GM19324 (cell line): Measurements from ENCODE around the gene KMO.
A peak's percentile ranks its signal among the peaks of the same experiment; 100 is the strongest.

Source experiments
- ATAC-seq: cut with Tn5 transposase; IDR thresholded peaks from one replicate; pipeline ENCODE4 v1.9.1; 2021; ENCODE audit warnings: mild to moderate bottlenecking, moderate library complexity; ENCODE audit not compliant: unreplicated experiment, low FRiP score

Gene KMO

DNA sequence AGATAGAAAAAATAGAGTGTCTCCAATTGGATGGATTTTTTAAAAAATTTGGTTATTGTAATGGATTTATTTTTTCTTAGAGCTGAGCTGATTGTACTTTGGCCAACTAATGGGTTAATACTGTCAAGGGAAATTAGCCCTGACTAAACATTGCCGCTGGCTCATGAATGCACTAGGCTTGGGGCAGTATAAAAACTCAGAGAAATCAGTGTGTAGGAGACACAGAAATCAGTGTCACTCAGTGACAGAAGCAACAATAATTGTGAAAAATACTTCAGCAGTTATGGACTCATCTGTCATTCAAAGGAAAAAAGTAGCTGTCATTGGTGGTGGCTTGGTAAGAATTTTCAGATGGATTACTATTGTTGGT lies at the start of gene KMO:
KMO (plus strand) TSS at position 217 of the 370 bp plus-strand sequence; CDS start at position 284, 67 bp downstream.
- ATAC-seq, result peak; percentile 36

DNA sequence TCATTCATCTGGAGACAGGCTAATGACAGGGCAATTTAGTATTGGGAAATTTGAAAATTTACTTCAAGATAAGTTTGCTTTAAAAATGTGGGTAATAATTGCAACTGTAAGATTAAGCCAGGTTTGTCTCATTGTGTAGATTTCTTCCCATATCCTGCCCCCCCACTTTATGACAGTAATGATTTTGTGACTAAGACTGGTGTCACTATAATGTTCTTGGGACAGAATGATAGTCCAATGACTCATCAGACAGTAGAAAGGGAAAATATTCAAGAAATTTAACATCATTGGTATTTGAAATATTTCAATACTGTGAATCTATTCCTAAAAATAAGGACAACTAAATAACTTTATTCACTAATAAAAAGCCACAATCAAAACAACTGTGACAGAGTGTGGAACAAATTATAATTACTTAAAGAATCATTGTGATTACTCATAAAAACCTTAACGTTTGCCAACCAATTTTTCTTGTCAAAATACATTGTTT lies 49.4 kb upstream of the KMO start:
- ATAC-seq, result no peak

DNA sequence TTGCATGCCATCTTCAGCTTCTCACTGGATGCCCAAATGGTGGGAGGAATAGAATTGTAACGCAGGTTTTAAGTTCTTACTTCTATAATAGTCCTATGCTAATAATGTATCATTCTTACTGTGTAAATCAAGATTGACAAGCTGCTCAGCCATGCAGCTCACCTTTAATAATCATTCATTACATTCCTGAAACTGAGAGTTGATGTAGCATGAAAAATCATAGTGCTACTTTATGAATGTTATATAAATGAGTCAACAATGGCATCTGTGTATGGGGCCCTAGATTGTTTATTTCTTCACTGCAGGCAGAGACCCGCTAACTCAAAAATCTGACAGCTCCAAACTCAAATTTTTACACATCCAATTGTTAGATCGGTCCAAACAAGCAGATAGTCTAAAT lies 47.0 kb upstream of the KMO start:
- no peak for ATAC-seq

DNA sequence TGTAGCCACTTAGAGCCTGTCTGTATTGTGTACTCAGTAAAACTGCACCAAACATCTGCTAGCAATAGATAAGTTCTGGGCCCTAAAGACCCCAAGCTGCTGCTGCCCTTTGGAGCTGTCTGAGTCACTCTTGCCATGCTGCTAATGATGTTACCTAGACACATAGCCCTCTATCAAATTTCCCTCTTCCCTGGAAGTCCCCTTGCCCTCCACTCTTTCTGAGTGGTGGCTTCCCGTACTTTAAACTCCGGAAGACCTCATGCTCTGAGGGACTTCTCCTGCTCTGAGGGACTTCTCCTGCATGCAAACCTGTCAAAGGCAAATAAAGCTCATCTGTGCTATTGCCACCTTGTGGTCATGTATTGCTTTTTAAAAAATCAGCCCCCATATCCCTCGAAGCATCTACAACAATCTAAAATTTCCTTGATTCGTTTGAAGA lies 46.6 kb upstream of the KMO start:
- ATAC-seq, result peak; percentile 66

DNA sequence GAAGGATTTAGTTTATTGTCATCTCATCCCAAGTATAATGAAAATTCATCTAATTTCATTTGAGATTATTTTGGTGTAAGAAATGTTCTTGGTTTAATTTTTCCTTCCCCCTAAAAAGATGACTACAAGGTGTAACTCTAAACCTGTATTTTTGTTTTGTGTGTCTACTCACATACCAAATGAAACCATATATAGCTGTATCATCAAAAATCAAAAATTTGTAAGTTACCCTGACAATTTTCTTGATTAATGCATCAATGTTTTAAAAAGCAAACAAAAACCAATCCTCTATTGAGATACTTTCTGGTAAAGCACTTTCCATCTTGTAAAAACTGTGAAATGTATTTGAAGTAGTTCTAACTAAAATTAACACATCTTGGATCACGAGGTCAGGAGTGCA lies 43.4 kb upstream of the KMO start:
- ATAC-seq, result no peak

DNA sequence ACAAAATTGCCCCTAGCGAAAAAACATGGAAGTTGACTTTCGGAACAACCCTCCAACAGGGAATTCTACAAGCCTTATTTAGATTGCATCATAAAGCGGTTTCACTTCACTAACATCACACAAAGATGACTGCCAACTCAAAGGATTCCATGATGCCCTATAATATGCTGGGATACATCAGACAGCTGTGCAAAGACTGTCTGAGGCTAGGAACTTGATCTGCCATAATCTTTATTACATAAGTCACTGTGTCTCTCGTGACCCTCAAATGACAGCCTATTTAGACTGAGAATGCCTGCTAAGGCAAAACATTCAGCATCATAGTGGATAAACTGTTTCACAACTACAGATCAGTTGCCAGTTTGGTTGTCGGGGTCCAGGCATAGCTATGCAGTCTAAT lies 36.4 kb upstream of the KMO start:
- ATAC-seq, result no peak

DNA sequence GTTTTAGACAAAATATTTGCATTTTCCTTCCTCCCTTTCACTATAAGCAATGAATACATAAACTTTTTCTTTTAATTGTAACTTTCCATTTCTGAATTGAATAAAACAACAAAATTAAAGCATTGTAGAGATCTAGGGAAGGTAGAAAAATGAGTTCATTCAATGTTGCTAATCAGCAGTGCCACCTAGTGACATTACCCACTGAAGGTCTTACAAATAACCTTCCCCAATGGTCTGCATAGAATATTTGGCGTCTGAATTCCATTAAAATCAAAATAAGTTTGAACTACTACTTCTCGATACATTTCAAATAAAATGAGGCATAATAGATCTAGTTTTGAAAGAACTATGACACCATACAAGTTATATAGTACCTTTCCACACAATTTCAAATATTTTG lies 32.3 kb upstream of the KMO start:
- ATAC-seq, result no peak

DNA sequence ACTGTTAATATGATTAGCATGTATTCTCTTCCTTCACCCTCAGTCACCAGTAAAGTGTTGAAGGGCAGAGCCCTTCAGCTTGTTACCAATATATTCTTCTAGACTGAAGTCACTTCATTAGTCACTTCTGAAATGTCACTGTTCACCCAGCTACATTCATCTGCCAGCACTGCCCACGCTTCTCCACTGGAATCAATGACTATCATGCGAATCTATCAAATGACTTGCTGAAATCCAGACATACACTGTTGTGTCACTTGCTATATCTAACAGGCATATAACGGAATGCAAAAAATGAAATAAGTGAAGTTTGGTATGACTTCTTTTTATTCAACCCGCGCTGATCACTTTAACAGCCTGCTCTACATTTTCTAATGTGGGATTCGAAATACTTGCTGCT lies 28.7 kb upstream of the KMO start:
- ATAC-seq, result no peak

DNA sequence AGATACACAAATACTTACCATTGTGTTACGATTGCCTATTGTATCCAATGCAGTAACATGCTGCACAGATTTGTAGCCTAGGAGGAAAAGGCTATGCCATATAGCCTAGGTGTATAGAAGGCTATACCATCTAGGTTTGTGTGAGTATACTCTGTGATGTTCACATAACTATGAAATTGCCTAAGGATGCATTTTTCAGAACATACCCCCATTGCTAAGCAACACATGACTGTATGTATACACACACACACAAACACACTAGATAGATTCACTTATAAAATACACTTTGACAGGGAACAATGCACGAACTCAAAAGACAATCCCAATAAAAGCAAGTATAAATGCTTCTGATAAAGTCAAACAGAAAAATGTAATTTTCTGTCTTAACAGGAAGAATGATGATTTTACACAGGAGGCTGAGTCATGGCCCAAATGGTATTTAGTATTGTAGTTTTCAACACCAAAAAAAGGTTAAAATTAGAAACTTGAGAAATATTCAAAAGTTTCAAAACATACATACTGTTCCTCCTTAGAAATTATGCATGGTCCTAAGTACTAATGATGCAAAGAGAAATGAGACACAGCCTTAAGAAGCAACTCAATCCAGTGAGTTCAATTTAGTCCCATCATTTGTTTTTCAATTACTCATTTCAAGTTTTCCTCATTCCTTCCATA lies 24.9 kb upstream of the KMO start:
- no peak for ATAC-seq

DNA sequence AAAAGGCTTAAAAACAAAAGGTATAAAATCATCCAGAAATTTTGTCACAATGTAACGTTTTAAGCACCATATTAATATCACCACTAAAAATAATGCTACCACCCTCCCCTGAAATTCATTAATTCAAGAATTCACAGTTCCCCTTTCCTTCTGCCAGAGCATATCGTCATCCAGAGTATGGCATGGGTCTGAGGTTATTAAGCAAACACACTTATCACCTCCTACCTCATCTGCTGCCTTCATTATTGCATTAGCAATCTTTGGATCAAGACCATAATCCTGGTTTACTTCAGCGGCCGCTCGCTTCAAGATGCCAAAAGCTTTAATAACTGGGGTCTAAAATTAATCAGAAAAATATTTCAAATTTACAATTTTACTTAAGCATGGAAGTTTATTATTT lies 18.8 kb upstream of the KMO start:
- no peak for ATAC-seq

DNA sequence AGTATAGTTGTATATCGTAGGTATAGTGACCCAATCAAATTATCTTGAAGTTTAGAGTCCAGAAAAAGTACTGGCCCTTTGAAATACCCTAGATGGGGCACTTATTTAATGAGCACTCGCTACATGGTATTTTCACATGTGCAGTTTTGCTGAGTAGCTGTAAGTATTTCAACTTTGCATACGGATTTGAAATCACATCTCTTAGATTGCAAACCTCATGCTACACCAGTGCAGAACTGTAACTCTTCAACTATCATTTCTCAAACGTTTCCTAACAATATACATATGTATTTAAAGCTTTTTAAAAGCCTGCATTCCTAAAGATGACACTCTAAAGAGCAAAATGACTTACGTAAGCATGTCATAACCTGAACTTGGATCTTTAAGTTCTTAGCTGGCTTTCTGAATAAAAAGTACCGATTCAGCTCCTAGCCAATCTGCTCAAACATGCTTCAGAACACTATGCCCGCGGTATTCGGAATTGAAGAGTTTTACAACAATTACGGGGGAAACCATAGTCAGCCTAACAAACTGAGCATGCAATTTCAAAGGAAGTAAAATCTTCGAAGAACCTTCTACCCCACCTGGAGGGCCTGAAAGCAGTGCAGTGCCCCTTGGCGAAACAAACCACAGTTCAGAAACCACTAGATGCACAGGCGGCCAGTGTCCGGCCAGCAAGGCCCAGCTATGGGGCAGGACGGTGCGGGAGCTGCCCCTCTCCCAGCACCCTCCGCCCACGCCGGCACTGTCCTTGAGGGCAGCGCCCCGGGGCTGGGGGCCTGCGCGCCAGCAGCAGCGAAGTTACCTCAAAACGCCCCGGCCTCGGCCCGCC lies 13.5 kb upstream of the KMO start:
- ATAC-seq, result peak; percentile 31

DNA sequence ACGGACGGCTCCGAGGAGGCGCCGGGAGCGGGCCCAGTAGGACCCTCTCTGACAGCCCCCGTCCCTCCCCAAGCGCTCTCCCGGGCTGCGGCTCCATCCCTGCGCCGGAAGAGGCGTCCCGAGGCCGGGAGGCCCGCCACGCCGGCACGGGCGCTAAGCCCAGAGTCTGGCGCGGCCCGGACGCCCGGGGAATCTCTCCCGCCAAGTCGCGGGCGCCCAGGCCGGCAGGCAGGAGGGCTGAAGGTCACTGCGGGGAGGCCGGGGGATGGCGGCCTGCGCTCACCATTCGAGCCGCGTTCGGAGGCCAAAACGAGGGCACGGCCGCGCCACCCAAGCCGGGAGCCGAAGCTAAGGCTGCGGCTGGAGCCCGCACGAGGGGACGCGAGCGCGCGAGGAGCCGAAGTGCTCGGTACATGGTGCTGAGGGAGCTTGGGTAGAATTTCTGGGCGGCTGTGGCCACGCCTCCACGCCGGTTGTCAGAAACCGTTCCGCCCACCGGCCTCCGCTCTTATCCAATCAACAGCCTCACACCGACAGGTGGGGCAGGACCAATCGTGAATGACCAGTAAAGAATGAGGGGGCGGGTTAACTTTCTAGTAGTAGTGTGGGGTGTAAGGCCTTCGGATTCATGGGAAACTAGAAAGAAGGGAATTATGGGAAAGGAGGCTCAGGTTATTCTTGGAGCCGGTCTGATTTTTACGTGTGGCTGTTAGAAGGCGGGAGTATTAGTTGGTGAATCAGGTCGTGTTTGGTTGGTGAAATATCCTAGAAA lies 12.7 kb upstream of the KMO start, which contains the start of gene FH:
FH (minus strand) TSS at position 448 of the 772 bp plus-strand sequence; CDS start at position 415, 33 bp downstream.
- ATAC-seq, result peak; percentile 99

DNA sequence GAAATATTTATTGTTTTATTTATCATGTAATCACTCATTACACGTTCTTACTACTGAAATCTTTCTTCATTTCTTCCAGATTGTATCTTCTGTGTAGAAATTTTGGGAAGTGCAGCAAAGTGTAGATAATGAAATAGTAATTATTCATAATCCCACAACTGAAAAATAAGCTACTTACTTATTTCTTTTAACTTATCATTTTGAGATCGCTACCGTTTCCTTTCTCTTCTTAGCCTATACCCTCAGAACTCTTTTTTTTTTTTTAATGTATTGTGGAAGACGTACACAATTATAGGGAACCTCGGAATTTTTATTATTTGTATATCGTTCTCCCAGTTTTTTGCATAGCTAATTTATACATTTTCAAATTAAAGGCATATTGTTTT lies 12.1 kb upstream of the KMO start:
- no peak for ATAC-seq

DNA sequence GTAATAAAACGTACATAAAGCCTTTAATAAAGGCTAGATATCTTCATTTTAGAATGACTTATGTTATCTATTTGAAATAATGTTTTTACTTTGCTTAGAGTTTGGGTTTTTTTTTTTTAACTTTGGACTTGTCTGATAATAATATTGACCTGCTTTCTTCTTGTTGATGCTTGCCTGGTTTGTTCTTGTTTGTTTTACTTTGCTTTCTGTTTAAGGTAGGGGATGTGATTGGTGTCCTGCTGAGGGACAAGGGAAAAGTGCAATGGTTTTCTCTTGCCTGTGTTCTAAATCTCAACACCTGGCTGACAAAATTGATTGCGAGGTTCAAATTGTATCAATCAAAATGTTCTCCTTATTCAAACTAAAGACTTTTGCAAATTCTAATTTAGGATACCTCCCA lies 10.5 kb upstream of the KMO start:
- ATAC-seq, result no peak

DNA sequence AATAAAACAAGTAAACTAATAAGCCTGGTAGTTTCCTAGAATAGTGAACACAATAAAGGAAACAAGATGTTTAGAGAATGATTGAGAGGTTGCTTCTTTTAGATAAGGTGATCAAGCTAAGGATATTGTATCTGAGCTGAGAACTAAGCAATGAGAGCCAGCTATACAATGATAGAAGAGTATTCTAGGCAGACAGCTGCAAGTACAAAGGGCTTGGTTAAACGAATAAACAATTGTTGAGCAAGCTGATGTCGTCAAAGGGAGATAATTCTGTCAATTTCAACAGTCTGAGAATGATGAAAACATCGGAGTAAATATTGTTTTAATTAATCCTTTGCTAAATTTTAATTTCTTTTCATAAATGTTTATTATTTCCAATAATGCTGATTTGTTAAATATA lies 7.2 kb upstream of the KMO start:
- ATAC-seq, result no peak

DNA sequence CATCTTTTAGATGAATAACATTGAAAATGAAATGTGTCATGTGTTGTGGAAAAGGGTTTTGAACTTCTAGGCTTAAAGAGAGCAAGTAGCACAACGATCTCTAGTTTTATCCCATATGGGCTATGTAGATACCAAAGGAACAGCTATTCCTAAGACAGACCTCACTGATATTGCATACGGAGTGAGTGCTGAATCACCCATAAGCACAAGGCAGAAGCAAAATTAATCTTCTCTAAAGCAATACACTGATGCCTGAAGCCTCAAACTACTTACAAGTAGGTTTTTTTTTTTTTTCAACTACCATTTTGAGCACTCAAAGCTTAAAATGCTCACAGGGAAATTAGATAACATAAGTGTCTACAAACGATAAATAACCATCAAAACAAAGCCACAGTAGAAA lies 5.0 kb upstream of the KMO start:
- ATAC-seq, result no peak

DNA sequence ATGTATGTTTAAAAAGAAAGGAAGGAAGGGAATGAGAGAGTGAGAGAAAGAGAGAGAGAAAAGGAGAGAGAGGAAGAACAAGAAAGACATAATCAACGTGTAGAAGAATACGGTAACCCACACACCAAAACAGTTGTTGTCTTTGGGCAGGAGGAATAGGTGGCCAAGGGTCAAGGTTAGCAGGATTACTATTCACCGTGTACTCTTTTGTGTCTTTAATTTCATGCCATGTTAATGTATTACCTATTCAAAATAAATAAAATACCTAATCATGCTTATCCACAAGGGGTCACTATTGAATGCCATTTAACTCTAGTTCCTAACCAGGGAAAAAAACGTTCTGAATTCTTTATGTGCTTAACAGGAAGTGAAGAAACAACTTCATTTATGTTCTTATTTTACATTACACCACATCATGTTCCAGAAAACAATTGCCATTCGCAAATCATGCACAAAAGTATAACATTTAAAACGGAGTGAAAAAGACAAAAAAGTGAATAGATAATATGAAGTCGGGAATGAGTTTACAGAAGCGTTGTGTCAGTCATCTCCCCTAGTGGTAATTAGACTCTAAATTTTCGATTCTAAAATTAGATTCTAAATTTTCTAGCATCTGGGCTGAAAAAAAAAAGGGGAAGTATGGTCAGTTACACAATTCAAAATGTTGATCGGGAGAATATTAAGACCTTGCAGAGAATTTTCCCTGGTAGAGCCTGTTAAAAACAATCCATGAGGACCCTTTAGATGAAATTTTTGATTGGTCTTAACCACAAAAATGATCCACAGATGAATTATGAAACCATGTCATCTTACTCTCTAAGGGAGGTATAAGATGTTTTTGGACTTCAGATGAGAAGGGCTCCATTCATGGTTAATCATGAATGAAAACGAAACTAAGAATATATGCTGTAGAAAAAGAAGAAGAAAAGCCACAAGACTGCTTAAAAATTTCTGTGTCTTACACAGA lies 700 bp upstream of the KMO start:
- ATAC-seq, result peak; percentile 66

DNA sequence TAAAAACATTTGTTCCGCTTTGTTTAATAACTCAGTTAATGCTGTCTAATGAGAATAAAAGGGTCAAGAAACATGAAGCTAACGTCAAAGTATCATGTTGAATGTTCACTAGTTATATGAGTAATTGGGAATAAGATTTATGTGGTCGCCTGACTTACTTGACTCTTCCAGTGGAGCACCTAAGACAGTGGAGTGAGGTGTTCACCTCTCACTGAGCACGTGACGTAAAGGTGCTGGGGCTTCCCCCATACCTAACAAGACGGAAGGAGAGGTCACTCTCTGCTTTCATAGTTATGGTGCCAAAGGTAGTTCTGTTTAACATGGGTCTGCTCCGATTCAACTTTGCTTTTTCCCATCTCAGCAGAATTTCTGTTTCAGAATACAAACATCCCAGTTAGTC lies 686 bp downstream of the KMO start:
- peak; percentile 71 for ATAC-seq

DNA sequence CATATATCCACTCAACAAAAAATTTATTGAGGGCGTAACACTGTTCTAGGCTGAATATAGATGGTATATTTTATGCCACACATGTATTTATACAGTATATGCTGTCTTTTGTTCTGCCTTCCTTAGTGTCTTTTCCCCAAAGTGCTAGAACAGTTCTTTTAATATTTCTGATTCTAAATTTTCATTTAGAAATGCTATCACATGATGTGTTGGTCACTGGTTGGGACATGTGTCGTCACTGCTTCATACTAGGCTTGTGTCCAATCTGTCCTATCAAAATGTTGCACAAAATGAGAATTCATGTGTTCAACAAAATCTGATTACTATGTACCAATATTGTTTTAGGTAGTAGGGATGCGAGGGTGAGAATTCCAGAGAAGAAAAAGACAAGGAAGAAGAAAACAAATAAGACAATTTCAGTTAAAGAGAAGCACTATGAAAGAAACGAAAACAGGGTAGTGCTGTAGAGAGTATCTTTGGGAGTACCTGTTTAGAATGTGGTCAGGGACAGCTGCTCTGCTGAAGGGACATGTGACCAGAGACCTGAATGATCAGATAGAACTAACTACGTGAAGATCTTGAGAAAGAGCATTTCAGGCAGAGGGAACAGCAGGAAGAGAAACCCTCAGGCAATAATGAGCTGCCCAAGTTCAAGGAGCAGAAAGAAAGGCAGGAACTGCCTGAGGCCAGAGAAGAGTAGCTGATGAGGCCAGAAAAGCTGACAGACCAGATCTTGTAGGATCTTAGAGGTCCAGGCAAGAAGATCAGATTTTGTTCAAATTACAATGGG lies 1.3 kb downstream of the KMO start:
- ATAC-seq, result peak; percentile 37
